ENCODE results near the gene HHAT. TPM values are rescaled to one million over a fixed set of nuclear protein-coding genes. Genes with fewer than 3 reads are reported as not detected.

The HHAT gene
- total RNA-seq, 4 donors from 2014 or later: 0.83 to 1.6 (median 1.2) TPM

DNA sequence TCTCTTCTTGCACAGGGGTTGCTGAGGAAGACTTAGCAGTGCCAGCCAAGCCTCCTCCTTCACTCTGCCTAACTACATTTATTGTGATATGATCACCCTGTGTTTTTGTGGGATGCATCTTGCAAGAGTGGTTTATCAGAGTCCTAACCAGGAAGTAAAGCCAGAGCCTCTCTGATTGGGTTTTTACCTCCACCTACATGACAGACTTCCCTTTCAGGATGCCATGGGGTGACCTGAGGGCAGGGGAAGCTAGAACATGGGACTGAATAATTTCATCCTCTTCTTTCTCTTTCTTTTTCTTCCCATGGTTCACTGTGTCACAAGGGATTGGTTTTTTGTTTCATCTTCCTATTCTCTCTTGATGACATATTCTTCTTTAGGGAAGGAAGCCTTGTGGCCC, 146.6 kb downstream of the HHAT start:
- no peak overlapping the region for H3K4me3 ChIP-seq
- intact Hi-C loops (cut with DNase I): no loop called here
- TF ChIP-seq CTCF (IDR thresholded peaks at IDR 0.05) (no peak), POLR2A (IDR thresholded peaks at IDR 0.05; ENCODE audit: low read depth) (no peak), EP300 (IDR thresholded peaks at IDR 0.05) (no peak), POLR2AphosphoS5 (IDR thresholded peaks at IDR 0.05) (no peak)
- H3K36me3 ChIP-seq: no peaks in the 10 kb centered on the region
- H3K4me1 ChIP-seq: no peaks in the 10 kb centered on the region
- DNase-seq (ENCODE audit: extremely low spot score): no peak
- no peaks in the 10 kb centered on the region for H3K9me3 ChIP-seq
- no peaks in the 10 kb centered on the region for H3K27me3 ChIP-seq
- H3K27ac ChIP-seq (replicated peaks in 1 of 4): no peak overlapping the region

GRCh38 chr1:210475806-210476205, 147.1 kb downstream of the HHAT start:
- 75% methylated on average over 2 of the region's 2 CpGs for WGBS
- intact Hi-C loops (cut with DNase I): no loop called here
- TF ChIP-seq POLR2A (IDR thresholded peaks at IDR 0.05; ENCODE audit: low read depth) (no peak), EP300 (IDR thresholded peaks at IDR 0.05) (no peak), POLR2AphosphoS5 (IDR thresholded peaks at IDR 0.05) (no peak), CTCF (IDR thresholded peaks at IDR 0.05) (no peak)

GRCh38 chr1:210476730-210477129, 148.0 kb downstream of the HHAT start:
- no peak for DNase-seq (ENCODE audit: extremely low spot score)
- Histone ChIP-seq H3K9me3 (no peaks in the 10 kb centered on the region), H3K4me1 (no peaks in the 10 kb centered on the region), H3K27ac (replicated peaks in 1 of 4) (no peak overlapping the region), H3K4me3 (no peak overlapping the region), H3K36me3 (no peaks in the 10 kb centered on the region), H3K27me3 (no peaks in the 10 kb centered on the region)
- TF ChIP-seq CTCF (IDR thresholded peaks at IDR 0.05) (no peak), EP300 (IDR thresholded peaks at IDR 0.05) (no peak), POLR2A (IDR thresholded peaks at IDR 0.05; ENCODE audit: low read depth) (no peak), POLR2AphosphoS5 (IDR thresholded peaks at IDR 0.05) (no peak)
- 75% methylated on average over 1 of the region's 1 CpG for WGBS
- intact Hi-C loops (cut with DNase I): no loop called here

More at GRCh38 chr1:210475806-210476205, 147.1 kb downstream of the HHAT start:
- Histone ChIP-seq H3K4me1 (no peaks in the 10 kb centered on the region), H3K4me3 (no peak overlapping the region), H3K27me3 (no peaks in the 10 kb centered on the region), H3K27ac (replicated peaks in 1 of 4) (no peak overlapping the region), H3K36me3 (no peaks in the 10 kb centered on the region), H3K9me3 (no peaks in the 10 kb centered on the region)
- no peak for DNase-seq (ENCODE audit: extremely low spot score)

- Histone ChIP-seq H3K36me3 (no peaks in the 10 kb centered on the region), H3K4me3 (no peak overlapping the region), H3K9me3 (no peaks in the 10 kb centered on the region), H3K27me3 (no peaks in the 10 kb centered on the region), H3K27ac (replicated peaks in 1 of 4) (no peak overlapping the region), H3K4me1 (no peaks in the 10 kb centered on the region)
- WGBS: 56% methylated on average over 5 of the region's 5 CpGs
- intact Hi-C loops (cut with DNase I): no loop called here
- DNase-seq (ENCODE audit: extremely low spot score): no peak
- no peak for TF ChIP-seq EP300 (IDR thresholded peaks at IDR 0.05)
- no peak for TF ChIP-seq POLR2A (IDR thresholded peaks at IDR 0.05; ENCODE audit: low read depth)
- TF ChIP-seq CTCF (IDR thresholded peaks at IDR 0.05): no peak
- TF ChIP-seq POLR2AphosphoS5 (IDR thresholded peaks at IDR 0.05): no peak
Observed at GRCh38 chr1:210477328-210477924, 148.7 kb downstream of the HHAT start.

DNA sequence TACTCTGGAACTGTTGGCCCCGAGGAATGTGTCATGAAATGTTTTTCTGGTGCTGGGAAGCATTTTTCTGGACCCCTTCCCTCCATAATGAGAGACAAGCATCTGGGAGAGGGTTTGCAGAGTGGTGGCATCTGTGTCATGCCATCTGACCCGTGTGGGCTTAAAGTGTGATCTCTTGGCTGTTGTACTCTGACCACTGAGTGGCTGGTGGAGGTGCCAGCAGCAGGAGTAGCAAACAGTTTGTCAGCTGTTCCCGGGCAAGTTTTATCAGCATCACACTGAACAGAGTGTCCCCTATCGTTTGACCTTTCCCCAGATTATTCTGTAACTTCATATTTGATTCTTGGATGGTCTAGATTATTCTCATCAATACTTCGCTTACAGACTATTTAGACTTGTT, 150.1 kb downstream of the HHAT start:
- Histone ChIP-seq H3K27ac (replicated peaks in 1 of 4) (no peak overlapping the region), H3K4me3 (no peak overlapping the region), H3K9me3 (no peaks in the 10 kb centered on the region), H3K36me3 (no peaks in the 10 kb centered on the region), H3K4me1 (no peaks in the 10 kb centered on the region), H3K27me3 (no peaks in the 10 kb centered on the region)
- WGBS: 89% methylated on average over 5 of the region's 5 CpGs
- TF ChIP-seq EP300 (IDR thresholded peaks at IDR 0.05) (no peak), POLR2AphosphoS5 (IDR thresholded peaks at IDR 0.05) (no peak), CTCF (IDR thresholded peaks at IDR 0.05) (no peak), POLR2A (IDR thresholded peaks at IDR 0.05; ENCODE audit: low read depth) (no peak)
- DNase-seq (ENCODE audit: extremely low spot score): no peak
- intact Hi-C loops (cut with DNase I): no loop called here

Data from esophagus muscularis mucosa (tissue), 4 donors.